HEK293T (cell line): Measurements from ENCODE around the gene SPAG7.

ENCODE experiments used
- ARNT ChIP-seq: fragments of 450-650 bp; IDR thresholded peaks from 2 replicates; pipeline ENCODE4 v1.6.1; 2017; ENCODE audit warnings: mild to moderate bottlenecking
- ELF4 ChIP-seq: fragments of 450-650 bp; IDR thresholded peaks from 2 replicates; pipeline ENCODE4 v1.6.1; 2017; ENCODE audit warnings: antibody characterized with exemption
- FOXK2 ChIP-seq: fragments of 450-650 bp; IDR thresholded peaks from 2 replicates; pipeline ENCODE4 v1.6.1; 2016; ENCODE audit warnings: mild to moderate bottlenecking
- FOXM1 ChIP-seq: fragments of 450-650 bp; IDR thresholded peaks from 2 replicates; pipeline ENCODE4 v1.6.1; 2017; ENCODE audit warnings: mild to moderate bottlenecking, borderline replicate concordance
- HDGF ChIP-seq: fragments of 450-650 bp; IDR thresholded peaks from 2 replicates; pipeline ENCODE4 v1.6.1; 2017; ENCODE audit warnings: antibody characterized with exemption, borderline replicate concordance
- LEF1 ChIP-seq: fragments of 450-650 bp; IDR thresholded peaks from 2 replicates; pipeline ENCODE4 v1.6.1; 2017; ENCODE audit warnings: mild to moderate bottlenecking, borderline replicate concordance
- NFRKB ChIP-seq: fragments of 450-650 bp; IDR thresholded peaks from 2 replicates; pipeline ENCODE4 v1.6.1; 2016; ENCODE audit warnings: mild to moderate bottlenecking, moderate library complexity
- SP1 ChIP-seq: fragments of 450-650 bp; IDR thresholded peaks from 2 replicates; pipeline ENCODE4 v1.6.1; 2017
- SUZ12 ChIP-seq: fragments of 450-650 bp; IDR thresholded peaks from 2 replicates; pipeline ENCODE4 v1.6.1; 2016; ENCODE audit warnings: mild to moderate bottlenecking
- TARDBP ChIP-seq: fragments of 450-650 bp; IDR thresholded peaks from 2 replicates; pipeline ENCODE4 v1.6.1; 2016
- ZNF384 ChIP-seq: fragments of 450-650 bp; IDR thresholded peaks from 2 replicates; pipeline ENCODE4 v1.6.1; 2016

DNA sequence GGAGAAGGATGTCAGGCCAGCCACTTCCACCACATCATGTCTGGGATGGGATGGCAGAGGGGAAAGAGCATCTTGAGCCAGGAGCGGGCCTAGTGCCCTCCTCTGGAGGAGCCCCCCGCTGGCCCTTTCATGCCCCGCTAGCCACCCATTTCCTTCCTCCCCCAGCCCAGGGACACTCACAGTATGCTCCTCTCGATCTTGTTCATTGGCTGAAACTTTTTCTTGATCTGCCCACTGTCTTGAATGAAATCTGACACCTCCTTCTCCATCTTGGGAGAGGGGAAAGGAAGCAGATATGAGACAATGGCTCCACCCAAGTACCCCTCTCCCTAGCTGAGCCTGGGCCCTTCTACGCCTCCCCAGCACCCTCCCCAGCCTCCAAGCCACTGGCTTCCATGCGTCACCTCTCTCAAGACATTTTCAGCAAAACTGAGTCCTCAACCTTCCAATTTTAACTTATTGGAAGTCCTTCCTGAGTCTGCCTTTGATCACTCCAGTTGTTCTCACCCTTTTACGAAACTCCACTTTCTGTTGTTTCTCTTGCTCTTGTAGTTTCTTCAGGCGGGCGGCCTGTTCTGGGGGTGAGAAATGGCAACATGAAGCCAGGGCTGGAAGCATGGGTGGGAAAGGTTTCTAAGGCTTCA, 7.2 kb downstream of the SPAG7 start:
- no peak for TF ChIP-seq SP1
- TF ChIP-seq SUZ12: no peak
- TF ChIP-seq ELF4: no peak
- no peak for TF ChIP-seq TARDBP
- TF ChIP-seq FOXK2: no peak
- TF ChIP-seq NFRKB: no peak
- no peak for TF ChIP-seq HDGF
- TF ChIP-seq FOXM1: no peak
- no peak for TF ChIP-seq ARNT
- TF ChIP-seq ZNF384: no peak
- no peak for TF ChIP-seq LEF1
